Measurements from ENCODE around the gene SNORC.
"Not testable (repeated sequence)": the region's sequence is repeated elsewhere in the genome, so short reads cannot be mapped to it uniquely, and the experiment has no call there.

SNORC gene

GRCh38 chr2:232898592-232899543 lies 28.8 kb downstream of the SNORC start:
- no peak for DNase-seq (ENCODE audit: low read depth)
- H3K4me3 ChIP-seq (ENCODE audit: low read depth, low read length) = no peak overlapping the region
- TF ChIP-seq MAX (IDR thresholded peaks at IDR 0.05; ENCODE audit: low read depth, low read length) (no peak), CTCF (IDR thresholded peaks at IDR 0.05; ENCODE audit: low read depth, low read length) (no peak), MYC (IDR thresholded peaks at IDR 0.05; ENCODE audit: low read depth, low read length) (no peak), POLR2A (IDR thresholded peaks at IDR 0.05; ENCODE audit: extremely low read depth, insufficient read length) (no peak)

DNA sequence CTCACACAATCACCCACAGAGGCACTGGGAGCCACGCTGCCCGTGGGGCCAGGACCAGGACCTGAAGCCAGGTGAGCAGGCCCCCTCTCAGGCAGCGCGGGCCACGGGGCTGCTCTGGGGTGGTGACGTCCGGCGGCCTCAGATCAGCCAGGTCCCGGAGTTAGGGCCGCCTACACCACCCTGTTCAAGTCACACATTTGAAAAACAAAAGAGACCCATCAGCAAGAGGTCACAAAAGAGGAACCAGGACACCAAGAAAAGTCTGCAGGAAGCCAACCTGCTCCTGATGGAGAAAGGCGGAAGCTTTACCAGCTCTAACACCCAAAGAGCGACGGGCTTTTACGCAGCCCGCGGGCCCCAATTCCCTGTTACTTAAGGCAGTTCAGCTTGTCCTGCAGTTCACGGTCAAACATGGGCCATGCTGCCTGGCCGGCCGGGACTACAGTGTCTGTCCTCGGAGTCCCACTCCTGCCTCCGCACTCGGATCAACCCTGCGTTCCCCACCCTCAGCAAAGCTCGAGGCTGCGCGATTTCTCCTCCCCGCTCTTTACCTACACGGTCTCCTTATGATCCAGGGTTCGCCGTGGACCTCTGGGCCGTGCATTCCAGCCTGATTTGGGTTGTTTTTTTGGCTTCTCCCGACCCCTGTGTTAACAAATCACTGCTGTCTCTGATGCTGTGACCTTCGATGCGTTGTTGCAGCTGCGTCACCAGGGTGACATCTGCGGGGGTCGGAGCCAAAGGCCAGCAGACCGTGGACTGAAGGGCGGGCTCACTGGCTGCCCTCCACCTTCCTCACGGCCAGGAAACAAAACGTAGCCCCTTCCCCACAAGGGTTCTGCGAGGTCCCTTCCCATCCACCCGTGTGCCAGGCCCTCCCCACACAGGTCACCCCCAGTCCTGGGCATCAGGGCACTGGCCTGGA lies 31.0 kb downstream of the SNORC start:
- TF ChIP-seq MYC (IDR thresholded peaks at IDR 0.05; ENCODE audit: low read depth, low read length) = no peak
- TF ChIP-seq CTCF (IDR thresholded peaks at IDR 0.05; ENCODE audit: low read depth, low read length) = no peak
- TF ChIP-seq POLR2A (IDR thresholded peaks at IDR 0.05; ENCODE audit: extremely low read depth, insufficient read length) = no peak
- no peak for TF ChIP-seq MAX (IDR thresholded peaks at IDR 0.05; ENCODE audit: low read depth, low read length)
- peak; percentile 29 for DNase-seq (ENCODE audit: low read depth)
- no peak overlapping the region for H3K4me3 ChIP-seq (ENCODE audit: low read depth, low read length)

- TF ChIP-seq CTCF (IDR thresholded peaks at IDR 0.05; ENCODE audit: low read depth, low read length) (no peak), MAX (IDR thresholded peaks at IDR 0.05; ENCODE audit: low read depth, low read length) (peak; percentile 46), MYC (IDR thresholded peaks at IDR 0.05; ENCODE audit: low read depth, low read length) (no peak)
- H3K4me3 ChIP-seq (ENCODE audit: low read depth, low read length) = no peak overlapping the region
- peak; percentile 95 for DNase-seq (ENCODE audit: low read depth)
Observed at GRCh38 chr2:232901736-232902578, 31.9 kb downstream of the SNORC start.

DNA sequence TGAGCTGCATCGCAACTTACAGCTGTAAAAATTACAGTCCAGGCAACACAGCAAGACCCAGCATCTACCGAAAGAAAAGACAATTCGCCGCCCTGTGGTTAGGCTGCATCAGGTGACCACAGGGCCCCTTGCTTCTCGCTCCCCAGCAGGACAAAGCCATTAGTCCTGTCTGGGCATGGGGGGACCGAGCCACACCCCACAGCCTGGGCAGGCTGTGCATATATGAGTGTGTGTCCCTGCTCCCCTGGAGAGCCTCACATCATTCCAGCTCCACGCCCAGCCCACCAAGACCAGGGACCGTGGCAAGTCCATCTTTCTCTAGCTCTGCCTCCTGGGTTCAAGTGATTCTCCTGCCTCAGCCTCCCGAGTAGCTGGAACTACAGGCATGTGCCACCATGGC lies 33.9 kb downstream of the SNORC start:
- H3K4me3 ChIP-seq (ENCODE audit: low read depth, low read length) = no peak overlapping the region
- TF ChIP-seq MYC (IDR thresholded peaks at IDR 0.05; ENCODE audit: low read depth, low read length) (no peak), CTCF (IDR thresholded peaks at IDR 0.05; ENCODE audit: low read depth, low read length) (no peak), MAX (IDR thresholded peaks at IDR 0.05; ENCODE audit: low read depth, low read length) (no peak), POLR2A (IDR thresholded peaks at IDR 0.05; ENCODE audit: extremely low read depth, insufficient read length) (no peak)
- DNase-seq (ENCODE audit: low read depth) = no peak

DNA sequence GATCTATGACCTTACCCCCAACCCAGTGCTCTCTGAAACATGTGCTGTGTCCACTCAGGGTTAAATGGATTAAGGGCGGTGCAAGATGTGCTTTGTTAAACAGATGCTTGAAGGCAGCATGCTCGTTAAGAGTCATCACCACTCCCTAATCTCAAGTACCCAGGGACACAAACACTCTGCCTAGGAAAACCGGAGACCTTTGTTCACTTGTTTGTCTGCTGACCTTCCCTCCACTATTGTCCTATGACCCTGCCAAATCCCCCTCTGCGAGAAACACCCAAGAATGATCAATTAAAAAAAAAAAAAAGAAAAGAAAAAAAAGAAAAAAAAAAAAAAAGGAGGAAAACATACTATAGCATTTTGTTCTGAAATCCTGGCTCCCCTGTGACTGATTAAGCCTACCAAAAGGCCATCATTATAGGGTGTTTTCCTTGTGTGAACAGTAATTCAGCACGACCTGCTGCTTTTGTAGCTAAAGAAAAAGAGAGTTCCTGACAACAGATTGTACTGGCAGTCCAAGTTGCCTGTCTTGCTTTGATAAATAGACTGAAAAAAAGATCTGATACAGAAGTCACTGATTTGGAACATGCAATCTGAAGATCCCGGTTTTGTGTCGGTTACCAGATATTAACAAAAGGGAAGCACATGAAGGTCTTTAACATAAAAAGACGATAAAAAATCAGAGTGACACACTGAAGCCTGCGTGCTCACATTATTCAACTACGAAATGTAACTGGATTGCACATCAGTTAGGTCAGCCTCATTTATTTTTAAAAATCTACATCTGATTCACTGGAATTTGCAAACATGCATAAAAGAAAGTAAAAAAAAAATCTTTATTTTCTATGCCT lies 37.0 kb downstream of the SNORC start:
- H3K4me3 ChIP-seq (ENCODE audit: low read depth, low read length); DNase-seq (ENCODE audit: low read depth): not testable (repeated sequence)

DNA sequence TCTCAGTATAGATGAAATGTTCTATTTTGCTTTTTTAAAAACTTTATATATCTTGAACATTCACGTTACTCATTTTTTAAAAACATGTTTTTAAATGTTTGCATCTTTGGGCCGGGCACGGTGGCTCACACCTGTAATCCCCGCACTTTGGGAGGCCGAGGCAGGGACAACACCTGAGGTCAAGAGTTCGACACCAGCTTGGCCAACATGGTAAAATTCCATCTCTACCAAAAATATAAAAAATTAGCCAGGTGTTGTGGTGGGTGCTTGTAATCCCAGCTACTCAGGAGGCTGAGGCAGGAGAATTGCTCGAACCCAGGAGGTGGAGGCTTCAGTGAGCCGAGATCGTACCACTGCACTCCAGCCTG lies 37.6 kb downstream of the SNORC start:
- DNase-seq (ENCODE audit: low read depth) = not testable (repeated sequence)

More for the DNA sequence above, 37.6 kb downstream of the SNORC start:
- H3K4me3 ChIP-seq (ENCODE audit: low read depth, low read length) = not testable (repeated sequence)
